Measurements from ENCODE around the gene MKRN2. TPM values are rescaled to one million over a fixed set of nuclear protein-coding genes. Genes with fewer than 3 reads are reported as not detected.

The MKRN2 gene
- total and polyA plus RNA-seq, 2 donors (not counting 3 experiments of a cell fraction or from before 2014, with no cell fraction given) = 27.3 to 29.9 TPM

- dilution Hi-C loops (cut with MboI; ENCODE audit: extremely low pct_ligation_motif_present, low sequenced_read_pairs) = no loop called here
- H3K9ac ChIP-seq (replicated peaks; ENCODE audit: extremely low read depth, insufficient read depth, low read length) = peak overlapping the region; percentile 79
- peak overlapping the region; percentile 83 for H2AFZ ChIP-seq (ENCODE audit: low read depth, low read length)
- no TSS peak for BruUV-seq (replicated peaks)
- DNase-seq (ENCODE audit: low read depth, low spot score) = peak; percentile 54
- CTCF ChIA-PET = no interaction called here
- H3K4me1 ChIP-seq (ENCODE audit: control insufficient read depth, extremely low read depth, insufficient read depth, low read length) = peaks cover 21% of the 10 kb centered on the region
- peaks cover 4% of the 10 kb centered on the region for H4K20me1 ChIP-seq (replicated peaks; ENCODE audit: control insufficient read depth, extremely low read depth, insufficient read depth, low read length)
- no peaks in the 10 kb centered on the region for H3K27me3 ChIP-seq (ENCODE audit: control insufficient read depth in 2 of 2, insufficient read depth in 2 of 2, low read length in 2 of 2)
- peak; percentile 56 for FAIRE-seq
- no peaks in the 10 kb centered on the region for H3K36me3 ChIP-seq (ENCODE audit: control insufficient read depth in 2 of 2, extremely low read depth in 1 of 2, insufficient read depth in 2 of 2, low read length in 2 of 2)
- no peaks in the 10 kb centered on the region for H3K9me3 ChIP-seq (replicated peaks; ENCODE audit: control insufficient read depth, insufficient read depth, low read length)
- TF ChIP-seq EZH2 (IDR thresholded peaks at IDR 0.05; ENCODE audit: borderline replicate concordance, low read depth, low read length, severe bottlenecking) (no peak), POLR2A (IDR thresholded peaks at IDR 0.05; ENCODE audit: low read depth, low read length) (no peak), MAX (IDR thresholded peaks at IDR 0.05; ENCODE audit: insufficient read depth, insufficient read length) (no peak), JUN (IDR thresholded peaks at IDR 0.05; ENCODE audit: borderline replicate concordance, insufficient read depth, insufficient read length, low read depth) (no peak)
- H3K4me3 ChIP-seq (replicated peaks in 1 of 3; ENCODE audit: insufficient read depth in 1 of 3, low read depth in 1 of 3, low read length in 3 of 3) = peak overlapping the region; percentile 86 to 98 (median 89)
- H3K27ac ChIP-seq (ENCODE audit: insufficient read depth, low read depth, low read length) = peak overlapping the region; percentile 56
- peaks cover 3% of the 10 kb centered on the region for H3K9me1 ChIP-seq (replicated peaks; ENCODE audit: control insufficient read depth, extremely low read depth, insufficient read depth, low read length)
- H3K79me2 ChIP-seq (ENCODE audit: control insufficient read depth, insufficient read depth, low read length) = peaks cover 53% of the 10 kb centered on the region
- intact Hi-C loops (cut with micrococcal nuclease) = loop anchor here (1.0 to 5.0 kb wide), 5 partner anchors 9 to 420 kb away; partner anchors contain the start of genes RAF1 and RPL32
- H3K4me2 ChIP-seq (ENCODE audit: insufficient read depth, low read length) = peak overlapping the region; percentile 99
- POLR2A ChIA-PET = no interaction called here
Measured at GRCh38 chr3:12557473-12558100, 700 bp downstream of the MKRN2 start.

- H3K9me3 ChIP-seq (replicated peaks; ENCODE audit: control insufficient read depth, insufficient read depth, low read length) = no peaks in the 10 kb centered on the region
- peaks cover 4% of the 10 kb centered on the region for H4K20me1 ChIP-seq (replicated peaks; ENCODE audit: control insufficient read depth, extremely low read depth, insufficient read depth, low read length)
- ChIA-PET CTCF (no interaction called here), POLR2A (no interaction called here)
- TSS peak; percentile 23 for BruUV-seq (replicated peaks)
- peak overlapping the region; percentile 99 for H3K4me2 ChIP-seq (ENCODE audit: insufficient read depth, low read length)
- peak overlapping the region in 1 of 3 experiments; percentile 98 for H3K4me3 ChIP-seq (replicated peaks in 1 of 3; ENCODE audit: insufficient read depth in 1 of 3, low read depth in 1 of 3, low read length in 3 of 3)
- no peak overlapping the region for H3K9ac ChIP-seq (replicated peaks; ENCODE audit: extremely low read depth, insufficient read depth, low read length)
- no peak overlapping the region for H2AFZ ChIP-seq (ENCODE audit: low read depth, low read length)
- H3K36me3 ChIP-seq (ENCODE audit: control insufficient read depth in 2 of 2, extremely low read depth in 1 of 2, insufficient read depth in 2 of 2, low read length in 2 of 2) = no peaks in the 10 kb centered on the region
- DNase-seq (ENCODE audit: low read depth, low spot score) (no peak), FAIRE-seq (no peak)
- dilution Hi-C loops (cut with MboI; ENCODE audit: extremely low pct_ligation_motif_present, low sequenced_read_pairs) (no loop called here), intact Hi-C loops (cut with micrococcal nuclease) (loop anchor here (5.0 kb wide), 2 partner anchors 284 to 421 kb away; partner anchors contain the start of gene RPL32)
- H3K27me3 ChIP-seq (ENCODE audit: control insufficient read depth in 2 of 2, insufficient read depth in 2 of 2, low read length in 2 of 2) = no peaks in the 10 kb centered on the region
- no peak overlapping the region for H3K27ac ChIP-seq (ENCODE audit: insufficient read depth, low read depth, low read length)
- TF ChIP-seq MAX (IDR thresholded peaks at IDR 0.05; ENCODE audit: insufficient read depth, insufficient read length) (no peak), EZH2 (IDR thresholded peaks at IDR 0.05; ENCODE audit: borderline replicate concordance, low read depth, low read length, severe bottlenecking) (no peak), POLR2AphosphoS5 (IDR thresholded peaks at IDR 0.05; ENCODE audit: insufficient read depth, low read depth, low read length) (no peak), MYC (IDR thresholded peaks at IDR 0.05; ENCODE audit: low read depth, low read length) (no peak), JUN (IDR thresholded peaks at IDR 0.05; ENCODE audit: borderline replicate concordance, insufficient read depth, insufficient read length, low read depth) (no peak)
- H3K79me2 ChIP-seq (ENCODE audit: control insufficient read depth, insufficient read depth, low read length) = peaks cover 61% of the 10 kb centered on the region
- peaks cover 25% of the 10 kb centered on the region for H3K4me1 ChIP-seq (ENCODE audit: control insufficient read depth, extremely low read depth, insufficient read depth, low read length)
- peaks cover 3% of the 10 kb centered on the region for H3K9me1 ChIP-seq (replicated peaks; ENCODE audit: control insufficient read depth, extremely low read depth, insufficient read depth, low read length)
Measured at GRCh38 chr3:12558706-12559105, 1.8 kb downstream of the MKRN2 start.

Data from endothelial cell of umbilical vein (primary cell).